HAP-1 (cell line): ENCODE data around the gene PIGL.
A peak's percentile ranks its signal among the peaks of the same experiment; 100 is the strongest.
"Not testable (repeated sequence)": the region's sequence is repeated elsewhere in the genome, so short reads cannot be mapped to it uniquely, and the experiment has no call there.

Experiments
- DNase-seq, 2 experiments: peaks; one replicate each; pipeline ENCODE4 v3.0.0-alpha.2; 2016 to 2020; ENCODE audit warnings: low spot score in 2 of 2
- H3K27me3 ChIP-seq: fragments of 250-450 bp; sonication (Bioruptor Pico); 2 replicates; pipeline ENCODE4 v1.5.1; 2020; ENCODE audit warnings: low read depth, mild to moderate bottlenecking, moderate library complexity
- H3K36me3 ChIP-seq: fragments of 250-450 bp; sonication (Bioruptor Pico); replicated peaks from 2 replicates; pipeline ENCODE4 v1.5.1; 2020; ENCODE audit warnings: mild to moderate bottlenecking
- H3K4me1 ChIP-seq: fragments of 250-450 bp; sonication (Bioruptor Pico); 2 replicates; pipeline ENCODE4 v1.5.1; 2020; ENCODE audit warnings: mild to moderate bottlenecking
- H3K4me3 ChIP-seq: fragments of 250-450 bp; sonication (Bioruptor Pico); 2 replicates; pipeline ENCODE4 v1.5.1; 2020; ENCODE audit warnings: mild to moderate bottlenecking, moderate library complexity
- H3K9me3 ChIP-seq: fragments of 250-450 bp; sonication (Bioruptor Pico); 2 replicates; pipeline ENCODE4 v1.5.1; 2020; ENCODE audit warnings: mild to moderate bottlenecking, moderate library complexity
- in situ Hi-C: fragments of 300-500 bp; cut with MboI; formaldehyde crosslinking; loops from 3 replicates; pipeline ENCODE4 v1.14.3; 2020; ENCODE audit warnings: low sequenced_read_pairs, inconsistent platforms, mixed read lengths

Gene PIGL

GRCh38 chr17:16293931-16294330, 76.9 kb downstream of the PIGL start:
- DNase-seq: no peak

GRCh38 chr17:16294560-16294959, 77.5 kb downstream of the PIGL start:
- Histone ChIP-seq H3K9me3 (no peaks in the 10 kb centered on the region), H3K36me3 (peaks cover 3% of the 10 kb centered on the region; the same call in 1 of the 2 replicates), H3K4me1 (peaks cover 6% of the 10 kb centered on the region), H3K27me3 (no peaks in the 10 kb centered on the region), H3K4me3 (no peak overlapping the region)
- in situ Hi-C loops: no loop called here
- no peak for DNase-seq

More at GRCh38 chr17:16293931-16294330, 76.9 kb downstream of the PIGL start:
- Histone ChIP-seq H3K4me1 (peaks cover 6% of the 10 kb centered on the region), H3K4me3 (no peak overlapping the region), H3K9me3 (no peaks in the 10 kb centered on the region), H3K36me3 (peaks cover 3% of the 10 kb centered on the region; the same call in 1 of the 2 replicates), H3K27me3 (no peaks in the 10 kb centered on the region)
- in situ Hi-C loops: no loop called here

- not testable (repeated sequence) for H3K4me1 ChIP-seq
Observed at GRCh38 chr17:16296072-16296471, 79.1 kb downstream of the PIGL start.

GRCh38 chr17:16297367-16298139, 80.5 kb downstream of the PIGL start:
- Histone ChIP-seq H3K36me3 (peaks cover 3% of the 10 kb centered on the region; the same call in 1 of the 2 replicates), H3K27me3 (no peaks in the 10 kb centered on the region), H3K4me1 (peaks cover 6% of the 10 kb centered on the region), H3K4me3 (no peak overlapping the region), H3K9me3 (no peaks in the 10 kb centered on the region)
- DNase-seq: peak; percentile 19 to 49
- in situ Hi-C loops: no loop called here

More at GRCh38 chr17:16296072-16296471, 79.1 kb downstream of the PIGL start:
- in situ Hi-C loops, H3K27me3 ChIP-seq, H3K9me3 ChIP-seq, H3K36me3 ChIP-seq, H3K4me3 ChIP-seq, DNase-seq: not testable (repeated sequence)

- in situ Hi-C loops: no loop called here
- Histone ChIP-seq H3K4me3 (no peak overlapping the region), H3K27me3 (no peaks in the 10 kb centered on the region), H3K9me3 (no peaks in the 10 kb centered on the region), H3K4me1 (peaks cover 6% of the 10 kb centered on the region), H3K36me3 (peaks cover 3% of the 10 kb centered on the region; the same call in 1 of the 2 replicates)
- DNase-seq: no peak
Observed at GRCh38 chr17:16298140-16298662, 81.2 kb downstream of the PIGL start.

GRCh38 chr17:16300554-16300953, 83.5 kb downstream of the PIGL start:
- H3K27me3 ChIP-seq: no peaks in the 10 kb centered on the region
- DNase-seq: no peak
- H3K4me1 ChIP-seq: peaks cover 6% of the 10 kb centered on the region
- H3K36me3 ChIP-seq: no peaks in the 10 kb centered on the region; the same call in 1 of the 2 replicates
- H3K4me3 ChIP-seq: no peak overlapping the region
- in situ Hi-C loops: no loop called here
- H3K9me3 ChIP-seq: no peaks in the 10 kb centered on the region

- Histone ChIP-seq H3K4me3 (no peak overlapping the region), H3K9me3 (no peaks in the 10 kb centered on the region), H3K4me1 (peaks cover 1% of the 10 kb centered on the region), H3K27me3 (no peaks in the 10 kb centered on the region), H3K36me3 (no peaks in the 10 kb centered on the region; the same call in 1 of the 2 replicates)
- no peak for DNase-seq
- in situ Hi-C loops: no loop called here
Observed at GRCh38 chr17:16301963-16302855, 85.2 kb downstream of the PIGL start.

- no peak for DNase-seq
- Histone ChIP-seq H3K4me1 (no peaks in the 10 kb centered on the region), H3K9me3 (no peaks in the 10 kb centered on the region), H3K4me3 (no peak overlapping the region), H3K36me3 (no peaks in the 10 kb centered on the region; the same call in 1 of the 2 replicates), H3K27me3 (no peaks in the 10 kb centered on the region)
- in situ Hi-C loops: no loop called here
Observed at GRCh38 chr17:16302856-16303255, 85.8 kb downstream of the PIGL start.

- Histone ChIP-seq H3K36me3 (no peaks in the 10 kb centered on the region; the same call in 1 of the 2 replicates), H3K4me1 (no peaks in the 10 kb centered on the region), H3K4me3 (no peak overlapping the region), H3K9me3 (no peaks in the 10 kb centered on the region), H3K27me3 (no peaks in the 10 kb centered on the region)
- peak; percentile 44 to 49 for DNase-seq
- in situ Hi-C loops: no loop called here
Observed at GRCh38 chr17:16304830-16305229, 87.8 kb downstream of the PIGL start.

GRCh38 chr17:16306211-16306610, 89.2 kb downstream of the PIGL start:
- Histone ChIP-seq H3K9me3 (no peaks in the 10 kb centered on the region), H3K4me1 (no peaks in the 10 kb centered on the region), H3K27me3 (no peaks in the 10 kb centered on the region), H3K36me3 (no peaks in the 10 kb centered on the region; the same call in 1 of the 2 replicates), H3K4me3 (no peak overlapping the region)
- in situ Hi-C loops: no loop called here
- no peak for DNase-seq

GRCh38 chr17:16312061-16312460, 95.1 kb downstream of the PIGL start:
- H3K4me1 ChIP-seq, H3K27me3 ChIP-seq, DNase-seq, H3K36me3 ChIP-seq, H3K9me3 ChIP-seq, in situ Hi-C loops, H3K4me3 ChIP-seq: not testable (repeated sequence)

GRCh38 chr17:16313139-16314090, 96.4 kb downstream of the PIGL start:
- no peak overlapping the region for H3K4me3 ChIP-seq
- DNase-seq: no peak
- H3K27me3 ChIP-seq: no peaks in the 10 kb centered on the region
- peaks cover 6% of the 10 kb centered on the region for H3K36me3 ChIP-seq
- in situ Hi-C loops: no loop called here
- no peaks in the 10 kb centered on the region for H3K9me3 ChIP-seq
- H3K4me1 ChIP-seq: no peaks in the 10 kb centered on the region

GRCh38 chr17:16314189-16314588, 97.2 kb downstream of the PIGL start:
- H3K27me3 ChIP-seq: no peaks in the 10 kb centered on the region
- H3K9me3 ChIP-seq: no peaks in the 10 kb centered on the region
- H3K36me3 ChIP-seq: peaks cover 6% of the 10 kb centered on the region
- H3K4me3 ChIP-seq: no peak overlapping the region
- in situ Hi-C loops: no loop called here
- no peaks in the 10 kb centered on the region for H3K4me1 ChIP-seq
- no peak for DNase-seq
